ENCODE data around the gene ITGA3.

DNA sequence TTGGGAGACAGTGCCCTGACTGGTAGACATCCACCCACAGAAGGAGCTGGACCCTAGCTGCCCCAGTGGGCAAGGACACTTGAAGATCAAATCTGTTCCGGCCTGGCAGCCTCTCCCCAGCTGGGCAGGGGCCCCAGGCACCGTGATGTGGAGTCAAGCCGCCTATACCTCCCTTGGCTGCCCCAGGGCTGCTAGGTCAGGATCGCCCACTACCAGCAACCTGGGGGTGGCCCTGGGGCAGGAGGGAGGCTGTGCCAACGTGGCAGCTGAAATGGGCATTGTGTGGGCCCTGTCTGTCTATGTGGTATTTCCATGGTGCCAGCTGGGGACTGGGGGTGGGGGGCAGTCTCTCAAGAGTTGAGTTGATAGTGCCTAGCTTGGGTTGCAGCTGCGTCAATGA, 40.2 kb downstream of the ITGA3 start:
- no peak for TF ChIP-seq POLR2A (IDR thresholded peaks at IDR 0.05; ENCODE audit: low read length)
- no peak for TF ChIP-seq RFX5 (IDR thresholded peaks at IDR 0.05)

Measured in A549 (cell line).